ENCODE measurements around the gene KCNQ1. TPM values are rescaled to one million over a fixed set of nuclear protein-coding genes. Genes with fewer than 3 reads are reported as not detected.
A peak's percentile ranks its signal among the peaks of the same experiment; 100 is the strongest.

KCNQ1 gene
- total and polyA plus RNA-seq, 8 donors: 14.0 to 61.1 (median 46.7) TPM

DNA sequence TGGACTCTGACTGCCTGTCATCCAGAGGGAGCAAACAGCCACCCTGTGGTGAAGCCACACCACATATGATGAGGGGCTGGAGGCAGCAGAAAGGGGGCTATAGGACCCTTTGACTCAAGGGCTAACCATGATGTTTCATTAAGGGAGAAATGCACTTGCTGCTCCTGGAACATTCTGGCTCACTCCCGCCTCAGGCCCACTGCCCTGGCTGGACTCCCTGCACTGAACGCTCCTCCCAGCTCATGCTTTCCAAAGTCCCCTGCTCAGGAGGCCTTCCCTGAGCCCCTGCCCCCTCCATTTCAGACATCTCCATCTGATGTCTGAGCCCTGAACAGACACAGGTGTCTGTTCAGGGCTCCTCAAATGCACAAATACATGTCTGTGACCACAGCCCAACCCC, 371.7 kb downstream of the KCNQ1 start:
- Histone ChIP-seq H3K36me3 (no peaks in the 10 kb centered on the region), H3K27ac (no peak overlapping the region), H3K4me3 (no peak overlapping the region), H3K4me1 (no peaks in the 10 kb centered on the region), H3K9me3 (no peaks in the 10 kb centered on the region), H3K27me3 (no peaks in the 10 kb centered on the region)
- intact Hi-C loops (cut with DNase I): no loop called here
- no peak for FAIRE-seq
- TF ChIP-seq, protein P1, sequence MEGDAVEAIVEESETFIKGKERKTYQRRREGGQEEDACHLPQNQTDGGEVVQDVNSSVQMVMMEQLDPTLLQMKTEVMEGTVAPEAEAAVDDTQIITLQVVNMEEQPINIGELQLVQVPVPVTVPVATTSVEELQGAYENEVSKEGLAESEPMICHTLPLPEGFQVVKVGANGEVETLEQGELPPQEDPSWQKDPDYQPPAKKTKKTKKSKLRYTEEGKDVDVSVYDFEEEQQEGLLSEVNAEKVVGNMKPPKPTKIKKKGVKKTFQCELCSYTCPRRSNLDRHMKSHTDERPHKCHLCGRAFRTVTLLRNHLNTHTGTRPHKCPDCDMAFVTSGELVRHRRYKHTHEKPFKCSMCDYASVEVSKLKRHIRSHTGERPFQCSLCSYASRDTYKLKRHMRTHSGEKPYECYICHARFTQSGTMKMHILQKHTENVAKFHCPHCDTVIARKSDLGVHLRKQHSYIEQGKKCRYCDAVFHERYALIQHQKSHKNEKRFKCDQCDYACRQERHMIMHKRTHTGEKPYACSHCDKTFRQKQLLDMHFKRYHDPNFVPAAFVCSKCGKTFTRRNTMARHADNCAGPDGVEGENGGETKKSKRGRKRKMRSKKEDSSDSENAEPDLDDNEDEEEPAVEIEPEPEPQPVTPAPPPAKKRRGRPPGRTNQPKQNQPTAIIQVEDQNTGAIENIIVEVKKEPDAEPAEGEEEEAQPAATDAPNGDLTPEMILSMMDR (IDR thresholded peaks at IDR 0.05): no peak
- DNase-seq: peak in 3 of 6 donors; percentile 9 to 25 (median 19)
- 83 to 89% methylated on average over 2 of the region's 2 CpGs for WGBS, 2 donors
- no peak for ATAC-seq

DNA sequence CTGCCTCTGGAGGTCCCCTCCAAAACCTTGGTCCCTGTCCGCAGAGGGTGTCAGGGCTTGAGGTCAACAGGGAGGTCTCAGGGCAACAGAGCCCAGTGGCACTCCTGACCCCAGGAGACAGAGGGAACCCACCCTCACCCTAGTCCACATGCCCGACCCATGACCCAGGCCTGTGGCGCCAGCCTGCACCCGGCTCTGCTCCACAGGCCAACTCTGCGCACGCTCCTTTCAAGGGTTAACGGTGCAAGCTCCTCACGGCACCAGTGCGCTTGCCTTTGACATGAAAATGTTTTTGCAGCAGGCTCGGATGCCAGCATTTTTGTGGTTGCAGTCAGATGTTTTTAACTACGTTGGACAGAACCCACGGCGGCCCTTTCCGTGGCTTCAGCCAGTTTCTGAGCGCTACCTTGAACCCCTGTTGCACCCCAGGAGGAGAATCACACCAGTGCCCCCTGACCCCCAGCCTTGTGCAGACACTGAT, 372.2 kb downstream of the KCNQ1 start:
- intact Hi-C loops (cut with DNase I): no loop called here
- peak in 3 of 6 donors; percentile 12 to 31 (median 28) for DNase-seq
- WGBS, 2 donors: 94 to 99% methylated on average over 15 of the region's 15 CpGs
- Histone ChIP-seq H3K27ac (no peak overlapping the region), H3K4me3 (no peak overlapping the region), H3K36me3 (no peaks in the 10 kb centered on the region), H3K4me1 (no peaks in the 10 kb centered on the region), H3K9me3 (no peaks in the 10 kb centered on the region), H3K27me3 (no peaks in the 10 kb centered on the region)
- TF ChIP-seq, protein P1 (IDR thresholded peaks at IDR 0.05): no peak
- ATAC-seq: peak in 1 of 4 donors; percentile 12
- FAIRE-seq: no peak

GRCh38 chr11:2817431-2817830, 372.6 kb downstream of the KCNQ1 start:
- Histone ChIP-seq H3K27me3 (no peaks in the 10 kb centered on the region), H3K27ac (no peak overlapping the region), H3K4me1 (no peaks in the 10 kb centered on the region), H3K9me3 (no peaks in the 10 kb centered on the region), H3K4me3 (no peak overlapping the region), H3K36me3 (no peaks in the 10 kb centered on the region)
- TF ChIP-seq, protein P1 (IDR thresholded peaks at IDR 0.05): no peak
- 95 to 97% methylated on average over 6 of the region's 6 CpGs for WGBS, 2 donors
- ATAC-seq: no peak
- intact Hi-C loops (cut with DNase I): no loop called here
- DNase-seq: peak in 1 of 6 donors; percentile 29
- no peak for FAIRE-seq

DNA sequence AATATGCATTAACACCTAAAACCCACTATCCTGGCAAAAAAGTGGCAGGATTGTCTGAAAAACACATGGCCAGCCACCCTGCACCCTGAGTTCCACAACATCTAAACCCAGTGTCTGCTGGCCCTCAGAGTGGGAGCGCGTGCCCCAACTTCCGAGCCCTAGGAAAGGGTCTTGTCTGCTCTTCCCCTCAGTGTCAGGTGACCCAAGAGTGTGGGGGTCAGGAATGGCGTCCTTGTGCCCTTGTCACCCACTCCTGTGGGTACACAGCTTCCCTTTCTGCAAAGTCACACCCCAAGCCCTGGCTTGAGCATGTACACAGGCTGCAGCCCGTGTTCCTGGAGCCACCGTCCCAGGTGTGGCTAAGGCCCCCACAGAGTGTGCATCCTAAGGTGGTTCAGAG, 373.2 kb downstream of the KCNQ1 start:
- H3K9me3 ChIP-seq: no peaks in the 10 kb centered on the region
- no peak for FAIRE-seq
- H3K4me1 ChIP-seq: no peaks in the 10 kb centered on the region
- WGBS, 2 donors: 96 to 97% methylated on average over 6 of the region's 6 CpGs
- no peak for ATAC-seq
- no peak overlapping the region for H3K27ac ChIP-seq
- no peak overlapping the region for H3K4me3 ChIP-seq
- DNase-seq: peak in 2 of 6 donors; percentile 12 to 35
- no peaks in the 10 kb centered on the region for H3K36me3 ChIP-seq
- no peaks in the 10 kb centered on the region for H3K27me3 ChIP-seq
- intact Hi-C loops (cut with DNase I): no loop called here
- TF ChIP-seq, protein P1 (IDR thresholded peaks at IDR 0.05): no peak

DNA sequence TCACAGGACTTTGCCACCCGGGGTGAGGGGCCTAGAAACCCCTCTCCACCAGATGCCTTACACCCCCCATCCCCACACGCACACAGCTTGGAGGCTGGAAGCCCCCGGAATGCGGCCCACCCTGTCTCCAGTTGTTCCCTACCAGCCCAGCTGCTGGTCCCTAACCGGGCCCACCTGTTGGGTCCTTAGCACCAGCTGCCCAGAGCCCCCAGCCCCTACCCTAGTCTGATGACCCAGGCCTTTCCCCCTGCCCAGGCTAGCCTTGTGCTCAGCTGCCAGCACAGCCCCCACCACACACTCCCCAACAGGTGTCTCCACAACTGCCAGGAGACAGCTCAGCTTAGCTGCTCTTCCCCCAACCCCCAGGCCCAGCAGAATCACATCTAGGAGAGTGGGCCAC, 373.7 kb downstream of the KCNQ1 start:
- Histone ChIP-seq H3K27ac (no peak overlapping the region), H3K27me3 (no peaks in the 10 kb centered on the region), H3K4me3 (no peak overlapping the region), H3K36me3 (no peaks in the 10 kb centered on the region), H3K4me1 (no peaks in the 10 kb centered on the region), H3K9me3 (no peaks in the 10 kb centered on the region)
- ATAC-seq: no peak
- no peak for FAIRE-seq
- 83 to 93% methylated on average over 5 of the region's 5 CpGs for WGBS, 2 donors
- peak in 3 of 6 donors; percentile 12 to 58 (median 29) for DNase-seq
- intact Hi-C loops (cut with DNase I): no loop called here
- TF ChIP-seq, protein P1 (IDR thresholded peaks at IDR 0.05): no peak
